Effector memory CD8-positive, alpha-beta T cell (primary cell): ENCODE results near the gene RASGRF1.
A peak's percentile ranks its signal among the peaks of the same experiment; 100 is the strongest.

Experiments
- ATAC-seq: fragments of 150-1000 bp; cut with Tn5 transposase; replicated peaks from 2 replicates; pipeline ENCODE4 v1.10.0; 2021; ENCODE audit warnings: mild to moderate bottlenecking, moderate library complexity
- DNase-seq, 3 experiments: peaks; one replicate each; pipeline ENCODE4 v3.0.0; 2021
- H3K27ac Mint-ChIP-seq, 2 donors: one replicate each; pipeline ENCODE4 v1.8.0; 2022; ENCODE audit warnings: mild to moderate bottlenecking in 2 of 2, mixed read lengths in 2 of 2, moderate library complexity in 2 of 2
- H3K27me3 Mint-ChIP-seq, 2 donors: one replicate each; pipeline ENCODE4 v1.8.0; 2022; ENCODE audit warnings: mixed read lengths in 2 of 2
- H3K36me3 Mint-ChIP-seq: one replicate; pipeline ENCODE4 v1.8.0; 2022; ENCODE audit warnings: mild to moderate bottlenecking, moderate library complexity, mixed read lengths; ENCODE audit not compliant: insufficient read depth
- H3K4me1 Mint-ChIP-seq, 2 donors: one replicate each; pipeline ENCODE4 v1.8.0; 2022; ENCODE audit warnings: low read depth in 2 of 2, mixed read lengths in 2 of 2
- H3K4me3 Mint-ChIP-seq, 2 donors: one replicate each; pipeline ENCODE4 v1.8.0; 2022; ENCODE audit warnings: mild to moderate bottlenecking in 2 of 2, mixed read lengths in 2 of 2, moderate library complexity in 2 of 2
- H3K9me3 Mint-ChIP-seq, 2 donors: one replicate each; pipeline ENCODE4 v1.8.0; 2022; ENCODE audit warnings: mixed read lengths in 2 of 2

The RASGRF1 gene

DNA sequence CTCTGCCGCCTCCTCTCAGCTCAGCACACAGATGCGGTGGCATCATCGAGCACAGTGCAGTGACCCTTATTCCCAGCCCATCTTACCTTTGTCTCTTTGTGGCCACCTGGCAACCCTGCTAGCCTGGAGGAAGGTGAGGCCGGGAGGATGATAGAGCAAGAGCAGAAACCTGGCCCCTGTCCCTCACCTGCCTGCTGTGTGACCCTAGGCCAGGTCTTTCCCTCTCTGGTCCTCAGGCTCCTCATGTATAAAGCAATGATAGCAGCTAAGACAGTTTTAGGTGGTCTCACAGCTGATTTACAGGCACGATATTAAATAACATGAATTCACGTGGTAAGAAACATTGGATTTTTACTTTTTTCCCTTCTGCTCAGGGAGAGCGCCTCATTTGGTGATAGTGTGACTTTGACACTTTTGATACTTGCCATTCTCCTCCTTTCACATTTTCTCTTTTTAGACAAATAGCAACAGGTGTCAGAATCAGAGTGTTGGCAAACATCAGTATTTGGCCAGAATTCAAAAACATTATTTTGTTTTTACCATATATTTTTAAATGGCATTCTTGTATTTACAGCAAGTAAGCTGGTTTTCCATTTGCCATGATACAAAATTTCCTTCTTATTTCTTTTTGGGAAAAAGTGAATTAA lies 116.2 kb downstream of the RASGRF1 start:
- no peaks in the 10 kb centered on the region for H3K9me3 Mint-ChIP-seq

GRCh38 chr15:78969687-78970349 lies 120.8 kb downstream of the RASGRF1 start:
- Mint-ChIP-seq H3K27me3 (no peaks in the 10 kb centered on the region), H3K4me3 (no peak overlapping the region), H3K4me1 (no peaks in the 10 kb centered on the region), H3K36me3 (no peaks in the 10 kb centered on the region), H3K27ac (no peak overlapping the region), H3K9me3 (no peaks in the 10 kb centered on the region)
- no peak for DNase-seq
- ATAC-seq = no peak

More for the DNA sequence above, 116.2 kb downstream of the RASGRF1 start:
- DNase-seq = no peak
- Mint-ChIP-seq H3K27ac (no peak overlapping the region), H3K27me3 (peaks cover 8 to 29% of the 10 kb centered on the region in 2 donors), H3K4me3 (no peak overlapping the region), H3K36me3 (peaks cover 3% of the 10 kb centered on the region), H3K4me1 (peaks cover 0 to 5% of the 10 kb centered on the region in 2 donors)
- no peak for ATAC-seq

- Mint-ChIP-seq H3K4me3 (no peak overlapping the region), H3K4me1 (no peaks in the 10 kb centered on the region), H3K9me3 (no peaks in the 10 kb centered on the region), H3K27ac (no peak overlapping the region), H3K27me3 (no peaks in the 10 kb centered on the region), H3K36me3 (no peaks in the 10 kb centered on the region)
- ATAC-seq (no peak), DNase-seq (no peak)
Observed at GRCh38 chr15:78968539-78969271, 121.9 kb downstream of the RASGRF1 start.

- no peak for DNase-seq
- Mint-ChIP-seq H3K27ac (no peak overlapping the region), H3K9me3 (no peaks in the 10 kb centered on the region), H3K27me3 (no peaks in the 10 kb centered on the region), H3K4me3 (no peak overlapping the region), H3K4me1 (no peaks in the 10 kb centered on the region), H3K36me3 (no peaks in the 10 kb centered on the region)
- no peak for ATAC-seq
Observed at GRCh38 chr15:78968114-78968513, 122.5 kb downstream of the RASGRF1 start.

DNA sequence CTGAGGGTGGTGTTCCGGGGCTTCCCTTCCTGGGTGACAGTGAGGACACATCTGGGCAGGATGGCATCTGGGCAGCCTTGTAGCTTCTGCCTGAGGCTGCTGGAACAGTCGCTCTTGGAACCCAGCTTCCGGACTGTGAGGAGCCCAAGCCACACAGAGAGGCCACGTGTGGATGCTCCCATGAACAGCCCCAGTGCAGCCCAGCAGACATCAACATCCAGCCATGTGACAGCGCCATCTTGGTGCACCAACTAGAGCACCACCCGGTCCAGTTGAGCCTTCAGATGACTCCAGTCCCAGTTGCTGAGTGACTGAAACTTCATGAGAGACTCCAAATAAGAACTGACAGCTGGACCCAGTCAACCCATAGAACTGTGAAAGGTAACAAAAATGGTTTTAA lies 130.3 kb downstream of the RASGRF1 start:
- Mint-ChIP-seq H3K4me1 (no peaks in the 10 kb centered on the region), H3K27me3 (no peaks in the 10 kb centered on the region), H3K9me3 (no peaks in the 10 kb centered on the region), H3K4me3 (no peak overlapping the region), H3K36me3 (peaks cover 3% of the 10 kb centered on the region), H3K27ac (no peak overlapping the region)
- ATAC-seq = no peak
- no peak for DNase-seq

GRCh38 chr15:78959360-78959759 lies 131.2 kb downstream of the RASGRF1 start:
- no peak overlapping the region for H3K4me3 Mint-ChIP-seq
- H3K36me3 Mint-ChIP-seq = peaks cover 3% of the 10 kb centered on the region
- no peak overlapping the region for H3K27ac Mint-ChIP-seq

GRCh38 chr15:78957416-78958093 lies 133.0 kb downstream of the RASGRF1 start:
- H3K4me3 Mint-ChIP-seq = no peak overlapping the region
- H3K27me3 Mint-ChIP-seq = peaks cover 0 to 4% of the 10 kb centered on the region in 2 donors
- ATAC-seq = no peak
- H3K4me1 Mint-ChIP-seq = no peaks in the 10 kb centered on the region
- no peak overlapping the region for H3K27ac Mint-ChIP-seq
- peaks cover 3% of the 10 kb centered on the region for H3K36me3 Mint-ChIP-seq
- DNase-seq = no peak
- no peaks in the 10 kb centered on the region for H3K9me3 Mint-ChIP-seq

More at GRCh38 chr15:78959360-78959759, 131.2 kb downstream of the RASGRF1 start:
- no peak for DNase-seq
- Mint-ChIP-seq H3K27me3 (peaks cover 0 to 2% of the 10 kb centered on the region in 2 donors), H3K9me3 (no peaks in the 10 kb centered on the region), H3K4me1 (no peaks in the 10 kb centered on the region)
- no peak for ATAC-seq

GRCh38 chr15:78956937-78957336 lies 133.6 kb downstream of the RASGRF1 start:
- ATAC-seq = no peak
- Mint-ChIP-seq H3K27ac (no peak overlapping the region), H3K4me1 (no peaks in the 10 kb centered on the region), H3K27me3 (peaks cover 0 to 4% of the 10 kb centered on the region in 2 donors), H3K9me3 (no peaks in the 10 kb centered on the region), H3K36me3 (peaks cover 3% of the 10 kb centered on the region), H3K4me3 (no peak overlapping the region)
- no peak for DNase-seq

- no peak overlapping the region for H3K27ac Mint-ChIP-seq
- H3K4me1 Mint-ChIP-seq = peaks cover 5 to 8% of the 10 kb centered on the region in 2 donors
- H3K36me3 Mint-ChIP-seq = peaks cover 3% of the 10 kb centered on the region
- DNase-seq (no peak), ATAC-seq (no peak)
- H3K27me3 Mint-ChIP-seq = peaks cover 0 to 4% of the 10 kb centered on the region in 2 donors
- no peaks in the 10 kb centered on the region for H3K9me3 Mint-ChIP-seq
- H3K4me3 Mint-ChIP-seq = no peak overlapping the region
Observed at GRCh38 chr15:78955355-78955754, 135.2 kb downstream of the RASGRF1 start.

DNA sequence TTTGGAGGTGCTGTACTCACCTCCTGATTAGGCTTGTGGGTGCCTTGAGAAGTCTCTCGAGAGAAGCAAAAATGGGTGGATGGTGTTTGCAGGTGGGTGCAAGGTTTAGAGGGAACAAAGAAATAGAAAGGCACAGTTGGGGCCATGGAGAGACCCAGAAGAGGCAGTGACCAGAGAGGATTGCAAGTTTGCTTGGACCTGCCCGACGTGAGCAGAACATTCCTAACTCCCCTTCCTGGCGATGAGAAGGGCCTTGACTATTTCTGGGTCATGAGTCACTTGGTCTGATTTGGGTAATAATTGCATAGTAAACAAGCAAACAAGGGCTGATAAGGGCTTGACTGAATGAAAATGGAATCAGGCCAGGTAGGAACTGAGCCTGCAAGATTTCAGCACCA lies 138.7 kb downstream of the RASGRF1 start:
- Mint-ChIP-seq H3K27me3 (peaks cover 0 to 4% of the 10 kb centered on the region in 2 donors), H3K27ac (no peak overlapping the region), H3K4me3 (no peak overlapping the region), H3K9me3 (no peaks in the 10 kb centered on the region), H3K4me1 (peaks cover 5 to 8% of the 10 kb centered on the region in 2 donors), H3K36me3 (no peaks in the 10 kb centered on the region)
- no peak for ATAC-seq
- DNase-seq = no peak

DNA sequence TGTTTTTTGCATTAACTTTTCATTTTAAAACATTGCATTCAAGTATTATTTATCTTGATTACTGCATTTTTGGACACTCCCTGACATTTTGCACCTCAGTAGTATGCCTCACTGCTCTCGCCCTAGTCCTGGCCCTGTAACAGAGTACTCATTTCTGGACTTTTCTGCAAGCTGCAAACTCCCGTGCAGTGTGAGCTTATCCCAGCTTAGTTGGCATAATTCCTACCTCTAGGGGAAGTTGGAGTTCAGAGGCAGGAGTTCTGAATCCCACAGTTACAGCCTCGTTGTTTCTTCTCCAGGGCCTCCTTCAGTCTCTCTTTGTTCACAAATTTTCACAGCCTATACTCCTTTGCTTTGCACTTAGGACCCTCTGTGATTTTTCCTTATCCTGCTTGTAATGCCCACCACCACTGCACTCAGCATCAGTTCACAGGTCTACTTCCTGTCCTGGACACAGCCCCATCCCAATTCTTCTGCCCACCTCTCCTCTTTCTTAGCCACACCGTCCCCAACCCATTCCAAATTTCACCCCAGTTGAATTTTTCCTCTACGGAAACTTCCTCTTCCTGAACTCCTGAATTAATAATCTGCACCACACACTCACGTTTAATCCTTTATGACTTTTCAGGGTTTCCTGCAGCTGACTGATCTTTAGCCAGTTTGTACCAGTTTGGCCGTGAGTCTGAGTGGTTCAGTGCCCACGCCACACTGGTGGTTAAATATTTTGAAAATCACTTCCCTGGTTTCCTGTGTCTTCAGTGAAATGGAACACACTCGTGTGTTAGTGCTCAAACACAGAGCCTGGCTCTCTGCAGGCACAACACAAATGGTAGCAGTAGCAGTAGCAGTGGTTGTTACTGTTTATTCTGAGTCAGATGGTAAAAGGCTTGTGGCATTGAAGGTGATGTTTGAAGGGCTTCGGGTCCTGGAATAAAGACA lies 139.4 kb downstream of the RASGRF1 start:
- Mint-ChIP-seq H3K27ac (peak overlapping the region in 1 of 2 donors; percentile 15), H3K9me3 (no peaks in the 10 kb centered on the region), H3K4me1 (peaks cover 8% of the 10 kb centered on the region in 2 donors), H3K36me3 (no peaks in the 10 kb centered on the region), H3K27me3 (peaks cover 0 to 4% of the 10 kb centered on the region in 2 donors), H3K4me3 (no peak overlapping the region)
- ATAC-seq (no peak), DNase-seq (no peak)

DNA sequence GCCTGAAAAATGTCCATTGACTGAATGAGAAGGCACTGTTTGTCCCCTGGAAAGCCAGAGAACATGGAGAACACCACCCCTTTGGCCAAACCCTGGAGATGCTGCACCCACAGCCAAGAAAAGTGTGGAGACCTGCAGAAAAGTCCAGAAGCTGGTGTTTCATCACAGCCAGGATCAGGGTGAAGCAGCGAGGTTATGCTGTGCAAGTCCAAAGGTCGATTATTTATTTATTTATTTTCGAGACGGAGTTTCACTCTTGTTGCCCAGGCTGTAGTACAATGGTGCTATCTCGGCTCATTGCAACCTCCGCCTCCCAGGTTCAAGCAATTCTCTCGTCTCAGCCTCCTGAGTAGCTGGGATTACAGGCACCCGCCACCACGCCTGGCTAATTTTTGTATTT lies 140.2 kb downstream of the RASGRF1 start:
- no peak overlapping the region for H3K27ac Mint-ChIP-seq
- DNase-seq (no peak), ATAC-seq (no peak)
- H3K9me3 Mint-ChIP-seq = no peaks in the 10 kb centered on the region
- no peak overlapping the region for H3K4me3 Mint-ChIP-seq
- H3K27me3 Mint-ChIP-seq = peaks cover 0 to 4% of the 10 kb centered on the region in 2 donors
- H3K4me1 Mint-ChIP-seq = peaks cover 8 to 9% of the 10 kb centered on the region in 2 donors
- no peaks in the 10 kb centered on the region for H3K36me3 Mint-ChIP-seq
